ENCODE results near the gene ANO3. TPM values are rescaled to one million over a fixed set of nuclear protein-coding genes. Genes with fewer than 3 reads are reported as not detected.

The ANO3 gene
- total and polyA plus RNA-seq, 2 experiments from 2014 or later, result not detected

Other genes starting within 250 kb of the ANO3 start
- gene MUC15, start 240.1 kb downstream of the ANO3 start, total RNA-seq (2014; rRNA removed; shearing (Covaris generic)), result not detected in 2 replicates
- gene MUC15, start 240.1 kb downstream of the ANO3 start, polyA plus RNA-seq (2016; fragmentation: Nextera tagmentation; extraction: Ambion mirVana), result not detected in 2 replicates

Measured in GM23338 (cell line).